Upper lobe of right lung (tissue), 1 donor: Measurements from ENCODE around the gene RCL1. TPM values are rescaled to one million over a fixed set of nuclear protein-coding genes. Genes with fewer than 3 reads are reported as not detected.

ENCODE experiments used
- ATAC-seq: fragments of 200-7000 bp; cut with Tn5 transposase; one replicate; pipeline ENCODE4 v1.9.1; 2020; ENCODE audit warnings: mild to moderate bottlenecking, moderate library complexity
- DNase-seq: peaks from one replicate; pipeline ENCODE4 v3.0.0-alpha.2; 2020
- H3K27ac ChIP-seq: fragments of 200-600 bp; one replicate; pipeline ENCODE4 v1.8.0; 2022
- H3K27me3 ChIP-seq: fragments of 200-600 bp; one replicate; pipeline ENCODE4 v1.8.0; 2022; ENCODE audit warnings: mild to moderate bottlenecking
- H3K36me3 ChIP-seq: fragments of 200-600 bp; one replicate; pipeline ENCODE4 v1.8.0; 2022
- H3K4me1 ChIP-seq: fragments of 200-600 bp; one replicate; pipeline ENCODE4 v1.8.0; 2022
- H3K4me3 ChIP-seq: fragments of 200-600 bp; one replicate; pipeline ENCODE4 v1.8.0; 2022; ENCODE audit warnings: mild to moderate bottlenecking
- H3K9me3 ChIP-seq: fragments of 200-600 bp; one replicate; pipeline ENCODE4 v1.8.0; 2022
- intact Hi-C: fragments of 100-400 bp; cut with DNase I; formaldehyde crosslinking; loops from one replicate; pipeline ENCODE4 v1.11.0; 2022
- total RNA-seq: library from RNA; stranded (reverse); fragmentation: NEBNext Ultra II Directional; extraction: Animal tissue kit (Norgen Biotek cat#: 25700); gene quantifications from one replicate; pipeline ENCODE4 v1.2.1, GENCODE V29; 2021
- TF ChIP-seq, protein P1 (sequence below): fragments of 200-600 bp; IDR thresholded peaks from one replicate; pipeline ENCODE4 v1.8.0; 2022; ENCODE audit warnings: antibody characterized with exemption
- donor health status: DM: no; HTN: yes; CAD: no; lungs with severe emphysema.

The RCL1 gene
- total RNA-seq, 1 donor from 2014 or later, result 19.6 TPM

DNA sequence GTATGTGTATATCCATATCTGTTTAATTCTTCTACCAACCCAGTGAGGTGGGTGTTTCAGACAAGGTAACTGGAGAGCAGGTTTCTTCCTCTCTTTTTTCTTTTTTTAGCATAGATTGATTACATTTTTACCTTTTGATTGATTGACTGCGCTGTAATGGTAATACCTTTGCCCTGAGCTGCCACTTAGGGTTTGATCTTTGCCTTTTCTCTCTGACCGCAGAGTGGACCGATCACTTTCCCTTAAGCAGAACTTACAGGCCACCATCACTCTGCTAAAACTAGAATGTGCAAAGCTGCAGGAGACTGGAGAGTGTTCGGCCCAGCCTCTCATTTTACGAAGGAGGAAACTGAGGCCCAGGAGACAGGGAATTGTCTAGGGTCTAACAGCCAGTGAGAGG lies 38.0 kb downstream of the RCL1 start:
- Histone ChIP-seq H3K9me3 (no peaks in the 10 kb centered on the region), H3K27me3 (no peaks in the 10 kb centered on the region), H3K36me3 (no peaks in the 10 kb centered on the region), H3K4me1 (peaks cover 10% of the 10 kb centered on the region), H3K27ac (no peak overlapping the region), H3K4me3 (no peak overlapping the region)
- intact Hi-C loops, result no loop called here
- ATAC-seq (no peak), DNase-seq (no peak)
- TF ChIP-seq, protein P1, sequence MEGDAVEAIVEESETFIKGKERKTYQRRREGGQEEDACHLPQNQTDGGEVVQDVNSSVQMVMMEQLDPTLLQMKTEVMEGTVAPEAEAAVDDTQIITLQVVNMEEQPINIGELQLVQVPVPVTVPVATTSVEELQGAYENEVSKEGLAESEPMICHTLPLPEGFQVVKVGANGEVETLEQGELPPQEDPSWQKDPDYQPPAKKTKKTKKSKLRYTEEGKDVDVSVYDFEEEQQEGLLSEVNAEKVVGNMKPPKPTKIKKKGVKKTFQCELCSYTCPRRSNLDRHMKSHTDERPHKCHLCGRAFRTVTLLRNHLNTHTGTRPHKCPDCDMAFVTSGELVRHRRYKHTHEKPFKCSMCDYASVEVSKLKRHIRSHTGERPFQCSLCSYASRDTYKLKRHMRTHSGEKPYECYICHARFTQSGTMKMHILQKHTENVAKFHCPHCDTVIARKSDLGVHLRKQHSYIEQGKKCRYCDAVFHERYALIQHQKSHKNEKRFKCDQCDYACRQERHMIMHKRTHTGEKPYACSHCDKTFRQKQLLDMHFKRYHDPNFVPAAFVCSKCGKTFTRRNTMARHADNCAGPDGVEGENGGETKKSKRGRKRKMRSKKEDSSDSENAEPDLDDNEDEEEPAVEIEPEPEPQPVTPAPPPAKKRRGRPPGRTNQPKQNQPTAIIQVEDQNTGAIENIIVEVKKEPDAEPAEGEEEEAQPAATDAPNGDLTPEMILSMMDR, result no peak

DNA sequence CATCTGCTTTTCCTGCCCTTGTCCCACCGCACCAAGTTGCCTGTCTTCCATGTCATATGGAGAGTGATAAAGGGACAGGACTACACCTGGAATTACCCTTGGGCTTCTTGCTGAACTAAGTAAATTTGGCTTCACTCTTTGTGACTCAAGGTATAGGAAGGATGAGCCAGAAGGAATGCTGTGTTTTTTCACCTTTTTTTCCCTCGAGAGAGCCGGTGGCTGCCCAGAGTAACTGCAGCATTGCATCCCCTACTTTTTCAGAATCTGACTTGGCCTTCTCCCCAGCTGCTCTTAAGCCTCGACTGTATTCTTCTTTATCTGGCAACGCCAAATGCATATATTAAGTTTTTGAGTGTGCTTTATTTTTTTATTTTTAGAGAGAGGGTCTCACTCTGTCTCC lies 38.4 kb downstream of the RCL1 start:
- intact Hi-C loops, result no loop called here
- H3K4me1 ChIP-seq, result peaks cover 13% of the 10 kb centered on the region
- H3K27me3 ChIP-seq, result no peaks in the 10 kb centered on the region
- no peak overlapping the region for H3K4me3 ChIP-seq
- ATAC-seq (no peak), DNase-seq (no peak)
- no peak overlapping the region for H3K27ac ChIP-seq
- H3K36me3 ChIP-seq, result no peaks in the 10 kb centered on the region
- TF ChIP-seq, protein P1, result no peak
- H3K9me3 ChIP-seq, result no peaks in the 10 kb centered on the region

DNA sequence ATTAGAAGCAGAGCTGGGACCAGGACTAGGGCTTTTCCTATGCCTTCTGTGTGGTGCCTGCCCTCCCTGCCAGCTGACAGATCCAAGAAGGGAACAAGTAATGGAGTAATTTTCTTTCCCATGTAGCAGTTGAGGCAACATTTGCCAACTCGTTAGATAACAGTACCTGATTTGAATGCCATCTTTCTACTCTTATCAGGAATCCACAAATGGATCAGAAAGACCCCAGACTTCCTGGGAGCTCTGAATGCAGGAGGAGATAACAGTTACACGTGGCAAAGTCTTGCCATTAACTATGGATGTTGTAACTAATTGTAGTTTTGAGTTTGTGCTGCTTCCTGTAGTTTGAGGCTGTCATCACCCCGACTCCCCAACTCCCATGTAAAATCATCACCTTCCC lies 39.2 kb downstream of the RCL1 start:
- H3K4me1 ChIP-seq, result peaks cover 21% of the 10 kb centered on the region
- intact Hi-C loops, result no loop called here

DNA sequence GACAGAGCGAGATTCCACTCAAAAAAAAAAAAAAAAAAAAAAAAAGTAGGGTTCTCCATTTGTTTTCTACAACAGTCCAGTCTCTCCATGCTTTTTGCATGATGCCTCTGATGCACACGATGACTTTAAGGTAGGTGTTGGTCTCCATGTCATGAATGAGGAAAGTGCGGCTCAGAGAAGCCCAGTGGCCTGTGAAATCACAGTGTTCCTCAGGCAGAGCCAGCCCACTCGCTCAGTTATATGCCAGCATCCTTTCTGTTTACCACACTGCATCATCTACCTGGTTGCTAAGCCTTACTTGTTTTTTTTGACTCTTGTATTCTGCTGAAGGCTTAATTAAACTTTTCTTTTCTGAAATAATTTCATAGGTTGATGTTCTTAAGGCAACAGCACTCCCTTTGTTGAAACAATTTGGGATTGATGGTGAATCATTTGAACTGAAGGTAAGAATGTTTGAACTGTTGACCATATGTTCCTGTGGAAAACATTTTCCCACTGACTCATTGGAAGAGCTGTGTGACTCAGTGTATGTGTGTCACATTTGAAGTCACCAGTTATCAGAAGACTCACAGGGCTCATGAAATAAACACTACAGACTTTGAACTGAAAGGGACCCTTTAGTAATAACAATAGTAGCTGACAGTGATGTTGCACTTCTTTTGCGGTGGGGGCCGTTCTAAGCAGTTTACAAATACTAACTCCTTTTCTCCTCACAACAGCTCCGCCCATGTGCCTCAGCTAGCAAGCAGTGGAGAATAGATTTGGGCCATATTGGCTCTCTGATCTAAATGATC lies 40.2 kb downstream of the RCL1 start:
- no peak overlapping the region for H3K4me3 ChIP-seq
- intact Hi-C loops, result no loop called here
- DNase-seq (no peak), ATAC-seq (no peak)
- no peaks in the 10 kb centered on the region for H3K9me3 ChIP-seq
- TF ChIP-seq, protein P1, result no peak
- H3K36me3 ChIP-seq, result no peaks in the 10 kb centered on the region
- peaks cover 25% of the 10 kb centered on the region for H3K4me1 ChIP-seq
- H3K27ac ChIP-seq, result no peak overlapping the region
- no peaks in the 10 kb centered on the region for H3K27me3 ChIP-seq

More for the DNA sequence above, 39.2 kb downstream of the RCL1 start:
- H3K27me3 ChIP-seq, result no peaks in the 10 kb centered on the region
- no peaks in the 10 kb centered on the region for H3K36me3 ChIP-seq
- H3K4me3 ChIP-seq, result no peak overlapping the region
- H3K27ac ChIP-seq, result no peak overlapping the region
- DNase-seq (no peak), ATAC-seq (no peak)
- H3K9me3 ChIP-seq, result no peaks in the 10 kb centered on the region
- TF ChIP-seq, protein P1, result no peak

DNA sequence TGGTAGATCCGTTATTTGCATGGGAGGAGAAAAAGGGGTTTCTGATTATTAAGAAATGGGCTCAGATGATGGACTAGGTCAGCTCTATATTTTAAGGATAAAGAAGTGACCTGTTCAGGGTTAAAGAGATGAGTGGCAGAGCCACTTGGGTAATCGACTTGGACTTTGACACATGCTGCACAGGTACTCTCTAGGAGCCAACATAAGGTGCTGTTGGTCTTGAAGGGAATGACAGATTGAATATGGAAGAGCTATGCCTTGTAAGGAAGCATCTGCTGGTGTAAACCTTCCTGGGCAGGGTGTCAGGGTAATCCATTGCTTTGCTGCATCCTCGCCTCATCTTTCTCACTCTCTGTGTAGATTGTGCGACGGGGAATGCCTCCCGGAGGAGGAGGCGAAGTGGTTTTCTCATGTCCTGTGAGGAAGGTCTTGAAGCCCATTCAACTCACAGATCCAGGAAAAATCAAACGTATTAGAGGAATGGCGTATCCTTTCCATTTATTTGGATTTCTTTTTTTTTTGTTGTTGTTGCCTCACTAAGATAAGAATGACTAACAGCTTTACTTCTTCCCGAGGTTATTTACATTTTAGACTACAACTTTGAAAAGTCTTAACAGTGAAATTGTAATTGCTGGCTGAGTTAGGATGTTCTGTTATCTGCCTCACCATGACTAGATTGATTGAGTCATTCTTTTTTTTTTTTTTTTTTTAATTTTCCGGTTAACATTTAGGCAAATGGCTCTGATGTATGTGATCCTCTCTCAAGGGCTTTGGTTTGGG lies 41.2 kb downstream of the RCL1 start:
- Histone ChIP-seq H3K27ac (no peak overlapping the region), H3K27me3 (no peaks in the 10 kb centered on the region), H3K4me3 (no peak overlapping the region), H3K36me3 (no peaks in the 10 kb centered on the region), H3K4me1 (peaks cover 27% of the 10 kb centered on the region), H3K9me3 (no peaks in the 10 kb centered on the region)
- TF ChIP-seq, protein P1, result no peak
- DNase-seq (no peak), ATAC-seq (no peak)
- intact Hi-C loops, result no loop called here
